ENCODE measurements around the gene KLF11.

- no peak for TF ChIP-seq CTCF (IDR thresholded peaks at IDR 0.05; ENCODE audit: low read depth, low read length, poor library complexity, severe bottlenecking)
- TF ChIP-seq EZH2phosphoT487 (IDR thresholded peaks at IDR 0.05; ENCODE audit: borderline replicate concordance, low read length): no peak
Observed at GRCh38 chr2:10009271-10009810, 34.0 kb upstream of the KLF11 start.

All from DOHH2 (cell line).